Measurements from ENCODE around the gene SYCN. TPM values are rescaled to one million over a fixed set of nuclear protein-coding genes. Genes with fewer than 3 reads are reported as not detected.

SYCN gene
- total and polyA plus RNA-seq, 3 donors from 2014 or later, result 36.5 to 192 (median 98.0) TPM

GRCh38 chr19:39171479-39172465 lies 32.3 kb downstream of the SYCN start:
- H3K4me1 ChIP-seq, result peaks cover 8% of the 10 kb centered on the region
- intact Hi-C loops (cut with DNase I; ENCODE audit: low total_unique reads), result no loop called here
- no peaks in the 10 kb centered on the region for H3K27me3 ChIP-seq
- no peak overlapping the region for H3K27ac ChIP-seq
- H3K9me3 ChIP-seq, result no peaks in the 10 kb centered on the region
- WGBS, 2 donors, result 79 to 83% methylated on average over 17 to 27 of the region's 27 CpGs
- TF ChIP-seq POLR2A (IDR thresholded peaks at IDR 0.05) (no peak), CTCF (IDR thresholded peaks at IDR 0.05) (no peak)
- H3K4me3 ChIP-seq, result no peak overlapping the region
- no peak for DNase-seq
- H3K36me3 ChIP-seq (ENCODE audit: low read depth, missing control alignments), result no peaks in the 10 kb centered on the region

GRCh38 chr19:39170386-39171231 lies 33.5 kb downstream of the SYCN start:
- WGBS, 2 donors, result 76 to 82% methylated on average over 8 to 17 of the region's 17 CpGs
- Histone ChIP-seq H3K27ac (no peak overlapping the region), H3K4me3 (no peak overlapping the region), H3K27me3 (no peaks in the 10 kb centered on the region), H3K36me3 (ENCODE audit: low read depth, missing control alignments) (no peaks in the 10 kb centered on the region), H3K4me1 (peaks cover 13% of the 10 kb centered on the region), H3K9me3 (no peaks in the 10 kb centered on the region)
- no peak for DNase-seq
- intact Hi-C loops (cut with DNase I; ENCODE audit: low total_unique reads), result no loop called here
- TF ChIP-seq CTCF (IDR thresholded peaks at IDR 0.05) (no peak), POLR2A (IDR thresholded peaks at IDR 0.05) (no peak)

GRCh38 chr19:39169143-39169810 lies 34.8 kb downstream of the SYCN start:
- intact Hi-C loops (cut with DNase I; ENCODE audit: low total_unique reads), result no loop called here
- no peaks in the 10 kb centered on the region for H3K27me3 ChIP-seq
- no peak for DNase-seq
- TF ChIP-seq POLR2A (IDR thresholded peaks at IDR 0.05) (no peak), CTCF (IDR thresholded peaks at IDR 0.05) (no peak)
- H3K4me1 ChIP-seq, result peaks cover 13% of the 10 kb centered on the region
- H3K4me3 ChIP-seq, result no peak overlapping the region
- no peaks in the 10 kb centered on the region for H3K9me3 ChIP-seq
- H3K36me3 ChIP-seq (ENCODE audit: low read depth, missing control alignments), result no peaks in the 10 kb centered on the region
- 82 to 91% methylated on average over 32 to 36 of the region's 36 CpGs for WGBS, 2 donors
- H3K27ac ChIP-seq, result no peak overlapping the region

- H3K27me3 ChIP-seq, result no peaks in the 10 kb centered on the region
- H3K4me1 ChIP-seq, result peaks cover 13% of the 10 kb centered on the region
- no peak overlapping the region for H3K4me3 ChIP-seq
- H3K36me3 ChIP-seq (ENCODE audit: low read depth, missing control alignments), result no peaks in the 10 kb centered on the region
- no peak overlapping the region for H3K27ac ChIP-seq
- TF ChIP-seq CTCF (IDR thresholded peaks at IDR 0.05), result no peak
- no peak for TF ChIP-seq POLR2A (IDR thresholded peaks at IDR 0.05)
- H3K9me3 ChIP-seq, result no peaks in the 10 kb centered on the region
- WGBS, 2 donors, result 91 to 93% methylated on average over 18 to 23 of the region's 23 CpGs
- no peak for DNase-seq
- intact Hi-C loops (cut with DNase I; ENCODE audit: low total_unique reads), result no loop called here
Observed at GRCh38 chr19:39168258-39169142, 35.6 kb downstream of the SYCN start.

Measured in testis (tissue), 3 donors.